HG03342 (cell line): ENCODE measurements around the gene OR2T1.
"Not testable (repeated sequence)": the region's sequence is repeated elsewhere in the genome, so short reads cannot be mapped to it uniquely, and the experiment has no call there.

ENCODE experiments used
- ATAC-seq: cut with Tn5 transposase; IDR thresholded peaks from one replicate; pipeline ENCODE4 v1.9.1; 2021; ENCODE audit warnings: mild to moderate bottlenecking, moderate library complexity; ENCODE audit not compliant: unreplicated experiment

OR2T1 gene

DNA sequence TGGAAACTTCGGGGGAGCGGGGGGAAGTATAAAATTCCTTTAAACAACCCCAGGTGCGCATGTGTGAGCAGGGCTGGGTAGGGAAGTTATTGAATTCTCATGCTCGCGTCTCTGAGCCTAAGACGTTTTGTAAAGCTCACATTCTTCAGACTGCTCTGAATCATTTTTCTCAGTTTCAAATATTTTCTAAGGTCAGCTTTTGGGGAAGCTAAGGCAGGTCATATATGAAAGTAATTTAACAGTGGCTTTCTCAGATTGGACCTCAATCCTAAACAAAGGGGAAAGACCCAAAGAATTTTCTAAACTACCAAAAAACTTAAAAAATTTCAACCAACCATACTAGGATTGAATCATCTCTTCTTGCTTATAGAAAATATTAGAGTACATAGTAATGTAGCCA is 32.1 kb downstream of the OR2T1 start:
- ATAC-seq, result peak; percentile 41

DNA sequence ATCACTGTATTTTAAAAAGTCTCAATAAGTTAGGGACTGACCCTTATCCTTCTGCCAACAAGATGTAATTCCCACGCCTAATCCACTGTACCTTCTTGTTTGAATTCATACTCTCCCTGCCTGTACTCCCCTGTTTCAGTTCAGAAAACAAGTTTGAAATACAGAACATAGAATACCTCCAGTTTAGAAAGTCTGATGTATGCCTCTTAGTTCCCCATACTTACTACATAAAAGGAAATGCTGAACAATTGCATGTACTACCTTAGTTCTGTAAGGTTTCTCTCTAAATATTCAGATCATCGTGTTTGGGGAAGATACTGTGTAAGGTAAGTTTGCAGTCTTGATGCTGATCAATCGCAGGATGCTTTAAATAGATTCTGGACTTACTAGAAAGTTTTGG is 33.5 kb downstream of the OR2T1 start:
- peak; percentile 36 for ATAC-seq

DNA sequence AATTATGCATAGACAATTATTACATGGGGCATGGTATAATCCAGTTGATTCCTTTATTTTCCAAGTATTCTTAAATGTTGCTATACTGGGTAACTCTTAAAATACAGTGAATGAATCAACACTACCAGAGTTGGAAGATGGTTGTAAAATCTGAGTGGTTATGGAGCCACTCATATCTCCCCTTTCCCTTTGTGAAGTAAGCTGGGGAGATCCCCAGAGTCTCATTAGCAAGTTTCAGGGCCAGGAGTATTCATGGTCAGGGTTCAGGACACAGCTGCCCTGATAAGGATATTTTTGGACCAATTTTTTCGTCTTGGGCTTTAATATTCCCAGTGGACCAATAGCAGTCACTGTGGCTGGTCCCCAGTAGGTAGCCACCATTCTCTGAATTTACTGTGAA is 35.8 kb downstream of the OR2T1 start:
- ATAC-seq, result peak; percentile 38

DNA sequence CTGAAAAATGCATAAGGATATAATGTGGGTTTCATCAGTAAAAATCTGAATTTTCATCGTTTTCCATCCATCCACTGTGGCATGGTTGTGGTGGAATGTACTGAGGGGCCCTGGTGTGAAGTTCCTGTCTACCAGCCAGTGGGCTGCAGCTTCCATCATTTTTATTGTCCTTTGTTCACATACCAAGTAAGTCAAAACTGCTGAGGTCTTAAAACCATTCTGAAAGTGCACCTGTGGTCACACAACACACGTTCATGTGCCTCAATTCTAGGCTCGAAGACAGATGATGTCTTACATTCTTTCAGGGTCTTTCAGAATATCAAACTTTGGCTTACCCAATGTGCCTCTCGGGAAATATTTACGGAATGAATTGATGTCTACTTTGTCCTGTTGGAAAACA is 36.4 kb downstream of the OR2T1 start:
- ATAC-seq, result not testable (repeated sequence)

DNA sequence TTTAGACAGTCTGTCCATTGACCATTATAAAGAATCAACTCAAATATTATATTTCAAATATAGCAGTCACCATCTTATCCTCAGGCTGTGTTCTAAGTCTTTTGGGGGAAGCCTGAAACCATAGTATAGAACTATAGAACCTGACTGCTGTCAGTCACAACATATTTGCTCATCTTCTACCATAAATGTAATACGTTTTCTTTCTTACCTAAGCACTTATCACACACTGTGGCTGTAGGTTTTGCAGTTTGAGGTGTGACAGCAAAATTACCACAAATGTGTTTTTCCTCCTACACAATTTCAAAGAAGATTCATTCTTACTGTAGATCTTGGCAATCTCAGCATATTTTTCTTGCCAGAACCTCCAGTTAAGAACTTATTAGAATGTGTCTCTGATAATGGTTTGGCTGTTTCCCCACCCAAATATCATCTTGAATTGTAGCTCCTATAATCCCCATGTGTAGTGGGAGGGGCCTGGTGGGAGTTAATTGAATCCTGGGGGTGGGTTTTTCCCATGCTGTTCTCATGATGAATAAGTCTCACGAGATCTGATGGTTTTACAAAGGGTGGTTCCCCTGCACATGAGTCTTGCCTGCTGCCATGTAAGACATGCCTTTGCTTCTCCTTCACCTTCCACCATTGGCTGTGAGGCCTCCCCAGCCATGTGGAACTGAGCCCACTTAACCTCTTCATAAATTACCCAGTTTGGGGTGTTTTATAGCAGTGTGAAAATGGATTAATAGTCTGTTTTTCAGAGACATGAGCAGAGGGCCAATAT is 39.8 kb downstream of the OR2T1 start:
- not testable (repeated sequence) for ATAC-seq

DNA sequence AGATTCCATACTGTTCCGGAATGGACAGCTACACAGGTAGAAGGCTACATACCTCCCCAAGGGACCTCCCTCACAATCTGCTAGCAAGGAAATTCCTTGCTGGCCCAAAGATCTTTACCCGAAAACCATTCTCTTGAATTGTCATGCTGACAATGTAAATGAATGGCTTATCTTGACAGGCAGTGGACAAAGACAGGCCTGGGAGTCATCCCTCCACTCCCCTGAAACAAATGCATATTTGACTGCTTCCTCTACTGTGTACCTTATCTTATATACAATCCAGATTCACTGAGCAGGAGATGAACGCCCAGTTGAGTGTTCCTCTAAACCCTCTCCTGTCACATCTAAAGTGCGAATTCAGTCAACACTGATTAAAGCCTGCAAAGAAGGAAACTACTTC is 41.8 kb downstream of the OR2T1 start:
- ATAC-seq, result not testable (repeated sequence)

DNA sequence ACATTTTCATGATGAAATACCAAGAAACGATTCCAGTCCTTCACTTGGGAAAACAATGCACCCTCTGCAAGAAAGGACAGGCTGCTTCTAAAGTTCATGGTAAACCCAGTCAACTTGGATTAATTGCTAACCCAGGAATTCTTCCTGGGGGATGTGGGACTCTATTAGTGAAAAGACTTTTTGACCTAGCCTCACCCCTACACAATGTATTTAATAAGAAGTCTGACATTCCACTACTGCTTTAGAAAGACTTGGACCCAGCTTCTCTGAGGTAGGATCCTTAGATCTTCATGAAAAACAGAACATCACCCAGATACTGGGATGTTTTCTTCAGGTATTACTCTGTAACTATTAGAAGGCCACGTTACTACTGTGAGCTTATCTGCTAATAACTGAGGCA is 42.6 kb downstream of the OR2T1 start, which contains the start of gene OR2T2:
OR2T2 (plus strand) TSS at position 239 of the 400 bp plus-strand sequence. CDS start 7,161 bp downstream, outside the sequence.
- ATAC-seq, result not testable (repeated sequence)

DNA sequence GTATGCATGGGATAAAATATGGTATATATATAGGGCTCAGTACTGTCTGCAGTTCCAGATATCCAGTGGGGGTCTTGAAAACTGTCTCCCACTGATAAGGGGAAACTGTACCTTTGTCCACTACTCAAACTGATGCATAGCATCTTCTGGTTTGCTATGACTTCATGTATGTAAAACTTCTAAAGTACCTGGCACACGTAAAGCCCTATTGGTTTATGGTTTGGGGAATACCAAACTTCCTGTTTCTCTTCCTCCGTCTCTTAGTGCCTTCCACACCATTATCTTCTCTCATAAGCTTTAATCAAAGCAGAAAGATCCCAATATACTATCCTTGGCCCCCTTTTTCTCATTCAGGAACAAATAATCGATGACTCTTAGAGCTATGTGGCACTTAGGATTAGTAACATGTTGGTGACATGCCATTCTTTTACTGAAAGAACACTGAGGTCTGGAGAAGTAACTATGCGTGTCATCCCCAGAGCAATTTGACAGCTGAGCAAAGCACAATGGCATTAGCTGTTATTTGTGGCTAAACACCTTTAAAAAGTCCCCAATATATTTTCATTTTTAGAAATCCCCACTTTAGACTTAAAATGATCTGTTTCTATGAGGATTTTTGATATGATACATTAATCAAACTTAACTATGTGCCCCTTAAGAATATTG is 45.7 kb downstream of the OR2T1 start:
- peak; percentile 63 for ATAC-seq

DNA sequence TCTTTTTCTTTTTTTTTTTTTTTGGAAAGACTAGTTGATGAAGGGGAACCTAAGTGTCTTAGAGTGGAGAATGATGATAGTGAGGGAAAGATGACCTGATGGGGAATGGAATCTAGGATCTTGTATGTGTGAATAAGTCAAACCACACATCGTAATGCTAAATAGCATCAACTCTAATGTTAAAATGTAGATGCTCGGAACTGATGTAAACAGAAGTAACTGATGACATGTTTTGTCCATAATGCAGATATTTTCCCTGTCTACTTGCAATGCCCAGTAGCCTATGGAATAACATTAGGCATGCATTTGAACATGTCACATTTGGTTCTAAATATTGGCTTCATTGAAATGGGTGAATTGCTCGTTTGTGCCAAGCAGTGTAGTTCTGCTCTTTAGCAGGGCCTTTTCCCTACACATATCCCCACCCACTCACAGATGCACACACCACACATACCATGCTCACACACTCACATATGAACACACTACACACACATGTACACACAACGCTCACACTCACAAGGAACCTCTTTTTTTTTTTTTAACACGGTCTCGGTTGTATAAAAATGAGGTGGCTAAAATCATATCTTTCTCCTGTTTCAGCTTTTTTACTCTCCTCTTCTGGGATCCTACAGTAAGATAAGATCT is 47.1 kb downstream of the OR2T1 start:
- peak; percentile 1 for ATAC-seq

DNA sequence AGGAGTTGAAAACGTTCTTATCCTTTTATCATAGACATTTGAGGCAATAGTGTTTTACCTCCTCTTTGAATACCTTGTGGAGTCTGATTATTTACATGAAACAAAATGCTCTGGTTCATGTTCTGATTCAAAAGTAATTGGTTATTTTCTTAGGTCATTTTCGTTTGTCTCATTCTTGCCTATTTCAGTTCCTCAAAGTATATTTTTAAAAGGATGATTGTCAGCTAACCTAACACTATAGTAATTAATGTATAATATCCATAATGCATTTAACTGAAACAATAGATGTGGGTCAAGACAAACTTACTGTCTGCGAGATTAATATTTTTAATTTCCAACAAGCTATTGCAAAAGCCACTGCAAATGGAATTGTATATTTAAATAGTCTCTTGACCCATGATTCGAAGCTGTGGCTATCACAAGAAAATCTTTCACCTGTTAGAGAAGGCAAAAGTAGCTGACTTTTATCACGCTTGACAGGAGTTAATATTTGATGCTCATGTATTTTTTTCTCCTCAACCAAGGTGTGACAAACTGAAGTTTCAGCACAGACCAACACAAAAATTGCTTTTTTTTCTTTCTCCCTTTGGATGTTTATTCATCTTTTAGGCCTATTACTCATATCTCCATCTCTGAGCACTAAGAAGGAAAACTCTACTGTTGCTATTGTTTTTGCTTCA is 47.8 kb downstream of the OR2T1 start:
- peak; percentile 54 for ATAC-seq

DNA sequence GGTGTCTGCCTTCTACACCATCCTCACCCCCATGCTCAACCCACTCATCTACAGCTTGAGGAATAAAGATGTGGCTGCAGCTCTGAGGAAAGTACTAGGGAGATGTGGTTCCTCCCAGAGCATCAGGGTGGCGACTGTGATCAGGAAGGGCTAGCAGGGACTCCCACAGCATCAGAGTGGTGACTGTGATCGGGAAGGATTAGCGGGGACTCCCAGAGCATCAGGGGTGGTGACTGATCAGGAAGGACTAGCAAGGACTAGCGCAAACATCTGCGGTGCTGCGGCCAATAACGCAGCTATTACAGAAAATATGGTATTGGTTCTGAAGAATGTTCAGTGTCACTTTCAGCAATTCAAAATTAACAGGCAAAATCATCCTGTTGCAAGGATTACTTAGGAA is 50.8 kb downstream of the OR2T1 start:
- not testable (repeated sequence) for ATAC-seq

DNA sequence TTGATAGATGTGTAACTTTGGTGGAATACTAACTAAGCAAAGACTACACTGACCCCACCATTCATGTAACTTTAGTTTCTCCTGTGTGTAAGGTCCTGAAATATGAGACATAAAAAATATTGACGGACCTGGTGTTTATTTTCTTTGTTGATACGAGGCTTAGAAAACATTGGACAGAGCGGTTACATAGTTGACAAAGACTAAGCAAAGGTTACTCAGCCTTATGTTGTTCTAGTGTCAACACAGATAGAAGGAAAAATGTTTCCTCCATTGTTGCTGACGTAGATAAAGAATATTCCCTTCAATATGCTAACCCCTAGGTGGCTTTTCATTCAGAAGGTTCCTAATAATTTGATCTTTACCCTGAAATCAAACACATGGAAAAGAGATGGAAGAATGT is 52.2 kb downstream of the OR2T1 start:
- ATAC-seq, result not testable (repeated sequence)

DNA sequence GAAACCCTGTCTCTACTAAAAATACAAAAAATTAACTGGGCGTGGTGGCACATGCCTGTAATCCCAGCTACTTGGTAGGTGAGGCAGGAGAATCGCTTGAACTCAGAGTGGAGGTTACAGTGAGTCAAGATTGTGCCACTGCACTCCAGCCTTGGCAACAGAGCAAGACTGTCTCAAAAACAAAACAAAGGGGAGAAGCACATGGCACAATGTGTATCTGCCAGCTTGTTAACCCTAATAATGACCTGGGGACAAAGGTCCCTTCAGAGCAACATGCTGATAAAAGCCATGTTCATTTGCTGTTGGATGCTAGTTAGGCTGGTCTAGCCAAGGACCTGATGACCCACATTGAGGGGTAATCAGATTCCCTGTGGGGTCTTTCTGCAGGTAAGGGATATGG is 53.8 kb downstream of the OR2T1 start:
- not testable (repeated sequence) for ATAC-seq
